ENCODE results near the gene VIT.
A peak's percentile ranks its signal among the peaks of the same experiment; 100 is the strongest.

The VIT gene, protein sequence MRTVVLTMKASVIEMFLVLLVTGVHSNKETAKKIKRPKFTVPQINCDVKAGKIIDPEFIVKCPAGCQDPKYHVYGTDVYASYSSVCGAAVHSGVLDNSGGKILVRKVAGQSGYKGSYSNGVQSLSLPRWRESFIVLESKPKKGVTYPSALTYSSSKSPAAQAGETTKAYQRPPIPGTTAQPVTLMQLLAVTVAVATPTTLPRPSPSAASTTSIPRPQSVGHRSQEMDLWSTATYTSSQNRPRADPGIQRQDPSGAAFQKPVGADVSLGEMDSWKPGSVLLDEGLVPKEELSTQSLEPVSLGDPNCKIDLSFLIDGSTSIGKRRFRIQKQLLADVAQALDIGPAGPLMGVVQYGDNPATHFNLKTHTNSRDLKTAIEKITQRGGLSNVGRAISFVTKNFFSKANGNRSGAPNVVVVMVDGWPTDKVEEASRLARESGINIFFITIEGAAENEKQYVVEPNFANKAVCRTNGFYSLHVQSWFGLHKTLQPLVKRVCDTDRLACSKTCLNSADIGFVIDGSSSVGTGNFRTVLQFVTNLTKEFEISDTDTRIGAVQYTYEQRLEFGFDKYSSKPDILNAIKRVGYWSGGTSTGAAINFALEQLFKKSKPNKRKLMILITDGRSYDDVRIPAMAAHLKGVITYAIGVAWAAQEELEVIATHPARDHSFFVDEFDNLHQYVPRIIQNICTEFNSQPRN

DNA sequence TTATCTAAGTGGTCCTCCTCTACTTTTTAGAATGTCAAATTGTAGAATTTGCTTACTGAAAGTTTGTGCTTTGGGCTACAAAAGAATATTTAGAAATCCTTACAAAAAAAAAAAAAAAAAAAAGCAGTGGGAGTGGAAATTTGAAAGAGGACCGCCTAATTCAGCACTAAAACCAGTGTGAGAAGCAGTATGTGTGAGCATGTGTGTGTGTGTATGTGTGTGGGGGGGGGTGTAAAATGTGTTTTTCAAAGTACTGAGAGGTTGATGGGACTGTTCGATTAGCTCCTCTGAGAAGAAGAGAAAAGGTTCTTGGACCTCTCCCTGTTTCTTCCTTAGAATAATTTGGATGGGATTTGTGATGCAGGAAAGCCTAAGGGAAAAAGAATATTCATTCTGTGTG, at the start of gene VIT:
VIT (plus strand) TSS at position 175 of the 400 bp plus-strand sequence. CDS start 19,664 bp downstream, outside the sequence.
- no peak for DNase-seq

DNA sequence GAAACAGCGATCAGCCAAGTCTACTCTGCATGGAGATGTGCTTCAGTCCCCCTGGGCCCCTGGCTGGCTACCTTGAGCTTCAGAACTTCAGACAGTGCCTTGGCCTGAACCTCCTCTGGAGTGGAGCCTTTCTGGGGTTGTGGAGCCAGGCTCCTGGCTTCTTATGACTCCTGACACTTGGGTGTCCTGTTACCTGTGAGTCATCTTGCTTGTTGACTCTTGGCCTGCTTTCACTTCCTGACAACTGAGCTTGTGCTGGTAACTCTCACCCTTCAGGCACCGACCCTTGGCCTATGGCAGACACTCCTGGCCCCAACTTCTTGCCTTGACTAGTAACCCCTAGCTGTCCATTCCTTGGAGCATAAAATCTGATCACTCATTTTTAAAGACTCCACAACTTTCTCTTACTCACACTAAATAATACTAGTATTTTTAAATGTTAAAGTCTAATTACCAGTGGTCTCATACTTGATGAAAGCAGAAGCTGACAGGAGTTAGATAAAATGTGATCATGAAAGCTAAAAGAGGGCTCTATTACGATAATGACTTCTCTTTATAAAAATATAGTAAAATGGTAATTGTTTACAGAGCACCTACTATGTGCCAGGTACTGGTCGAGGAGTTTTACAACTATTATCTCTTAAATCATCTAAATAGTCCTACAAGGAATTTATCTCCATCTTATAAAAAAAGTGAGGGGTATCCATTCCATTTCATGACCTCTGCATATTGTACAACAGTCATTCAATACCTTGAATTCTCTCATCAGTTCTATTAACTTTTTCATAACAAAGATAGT, 46.3 kb upstream of the VIT start:
- DNase-seq = no peak

DNA sequence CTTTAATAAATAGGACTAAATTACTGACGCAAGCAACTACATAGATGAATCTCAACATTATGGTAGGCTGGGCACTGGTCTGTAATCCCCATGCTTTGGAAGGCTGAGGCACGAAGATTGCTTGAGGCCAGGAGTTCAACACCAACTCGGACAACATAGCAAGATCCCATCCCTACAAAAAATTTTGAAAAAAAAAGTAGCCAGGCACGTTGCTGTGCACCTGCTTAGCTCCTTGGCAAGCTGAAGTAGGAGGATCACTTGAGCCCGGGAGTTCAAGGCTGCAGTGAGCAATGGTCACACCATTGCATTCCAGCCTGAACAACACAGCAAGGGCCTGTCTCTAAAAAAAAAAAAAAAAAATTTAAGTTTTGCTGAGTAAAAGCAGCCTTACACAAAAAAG, 43.4 kb upstream of the VIT start:
- no peak for DNase-seq

DNA sequence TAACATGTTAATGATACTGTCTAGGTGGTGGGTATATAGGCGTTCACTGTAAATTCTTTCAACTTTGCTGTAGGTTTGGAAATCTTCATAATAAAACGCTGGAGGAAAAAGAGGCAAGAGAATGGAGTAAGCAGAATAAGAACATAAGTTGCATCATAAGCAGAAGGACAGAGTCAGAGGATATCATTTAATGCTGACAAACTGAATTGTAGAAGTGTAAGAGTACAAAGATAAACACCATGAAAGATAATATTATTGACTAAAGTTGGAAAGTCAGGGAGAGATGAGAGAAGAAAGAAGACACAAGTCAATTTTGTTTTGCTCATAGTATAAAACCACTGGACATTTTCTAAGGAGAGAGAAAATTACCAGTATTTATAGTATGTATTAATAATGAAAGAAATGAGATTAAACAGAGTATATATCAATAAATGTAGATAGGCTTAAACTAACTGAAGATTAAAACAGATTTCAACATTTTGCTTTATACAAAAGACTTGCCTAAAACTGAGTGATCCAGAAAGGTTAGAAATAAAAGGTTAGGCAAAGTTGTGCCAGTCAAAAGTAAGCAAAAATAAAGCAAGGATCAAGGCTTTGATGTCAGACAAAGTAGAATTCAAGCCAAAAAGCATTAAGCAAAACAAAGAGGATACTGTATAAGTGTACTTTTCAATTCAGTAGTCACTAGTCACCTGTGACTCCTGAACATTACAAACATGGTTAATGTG, 42.4 kb upstream of the VIT start:
- DNase-seq = no peak

DNA sequence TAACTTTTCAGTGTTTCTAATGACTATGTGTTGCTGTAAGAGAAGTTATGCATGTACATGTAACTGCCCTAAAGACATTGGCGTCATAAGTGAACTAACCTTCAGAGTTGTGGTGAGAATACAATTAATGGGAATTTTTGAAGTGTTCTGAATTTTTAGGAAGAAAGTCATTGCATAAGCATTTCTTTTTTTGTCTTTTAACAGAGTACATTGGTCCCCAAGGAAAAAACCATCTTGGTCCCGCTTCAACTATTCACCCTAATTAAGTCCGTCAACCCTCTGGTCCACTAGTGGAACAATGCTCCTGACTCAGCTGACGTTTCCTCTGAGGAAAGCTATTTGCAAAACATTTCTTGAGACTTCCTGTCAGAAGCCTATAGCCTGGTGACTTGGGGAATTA, 41.1 kb upstream of the VIT start:
- DNase-seq = no peak

DNA sequence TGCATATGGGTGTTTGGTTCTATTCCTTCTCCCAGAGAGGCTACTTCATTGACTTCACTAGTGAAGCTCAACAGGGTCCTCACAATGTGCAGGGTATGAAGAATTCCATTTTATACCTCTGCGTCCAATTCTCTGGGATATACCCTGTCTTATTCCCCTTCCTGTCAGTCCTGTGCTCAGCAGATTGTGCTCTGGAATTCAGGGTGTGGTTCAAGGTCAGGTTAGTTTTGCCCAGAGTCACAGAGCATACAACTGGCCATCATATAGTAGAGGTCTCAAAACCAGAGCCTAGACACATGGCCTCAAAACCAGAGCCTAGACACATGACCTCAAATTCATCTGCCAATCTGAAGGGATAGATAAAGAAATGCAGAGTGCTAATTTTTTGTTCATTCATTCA, 38.8 kb upstream of the VIT start:
- no peak for DNase-seq

DNA sequence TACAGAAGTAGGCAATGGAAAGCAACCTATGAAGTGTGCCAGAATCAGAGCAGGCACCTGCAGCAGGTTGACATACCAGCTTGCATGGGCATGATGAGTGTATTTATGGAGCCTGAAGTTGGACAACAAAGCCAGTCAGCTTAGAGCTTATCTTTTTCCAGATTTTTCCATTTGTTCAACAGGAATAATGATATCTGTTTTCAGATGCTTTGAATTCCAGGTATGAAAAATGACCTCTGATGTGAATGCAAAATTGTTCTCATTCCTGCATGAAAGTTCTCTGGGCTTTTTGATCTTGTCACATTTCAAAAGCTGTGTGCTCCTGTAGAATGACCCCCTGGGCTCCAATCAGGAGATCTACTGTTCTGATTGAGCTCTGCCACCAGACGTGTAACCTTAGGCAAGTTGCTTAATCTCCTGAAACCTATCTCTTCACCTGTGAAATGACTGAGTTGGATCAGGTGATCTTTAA, 38.2 kb upstream of the VIT start:
- DNase-seq = no peak

DNA sequence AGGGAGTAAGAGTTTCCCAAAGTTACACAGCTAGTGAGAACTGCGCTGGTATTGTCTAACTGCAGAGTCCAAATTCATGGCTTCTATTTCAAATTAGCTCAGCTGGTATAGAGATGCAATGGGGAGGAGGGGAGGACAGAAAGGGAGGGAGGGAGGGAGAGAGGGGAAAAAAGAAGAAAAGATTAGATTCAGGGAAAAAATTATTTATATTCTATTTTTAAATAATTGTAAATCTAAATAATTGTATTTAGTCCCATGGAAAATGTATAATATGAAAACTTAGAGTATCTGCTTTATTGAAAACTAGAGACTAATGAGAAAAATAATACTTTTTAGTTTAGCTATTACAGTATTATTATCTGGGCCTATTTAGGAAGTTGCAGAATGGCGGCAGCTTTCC, 37.3 kb upstream of the VIT start:
- DNase-seq = no peak

DNA sequence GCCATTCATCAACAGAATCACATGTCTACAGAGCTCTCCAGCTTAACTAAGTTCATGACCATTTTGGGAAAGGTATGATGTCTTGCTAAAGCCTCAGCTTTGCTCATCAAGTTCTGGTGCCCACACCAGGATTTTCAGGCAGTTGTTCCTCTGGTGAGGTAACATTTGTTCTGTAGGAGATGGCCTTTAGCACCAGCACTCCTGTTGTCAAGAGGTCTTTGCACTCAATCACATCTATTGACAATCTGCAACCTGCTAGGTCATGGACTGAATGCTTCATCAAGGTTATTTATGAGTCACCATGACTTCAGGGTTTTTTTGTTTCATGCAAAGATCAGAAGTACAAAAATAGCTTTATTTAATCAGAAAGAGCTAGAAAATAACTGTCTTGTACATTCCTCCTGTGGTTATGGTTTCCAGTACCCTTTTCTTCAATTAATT, 36.6 kb upstream of the VIT start:
- DNase-seq = no peak

DNA sequence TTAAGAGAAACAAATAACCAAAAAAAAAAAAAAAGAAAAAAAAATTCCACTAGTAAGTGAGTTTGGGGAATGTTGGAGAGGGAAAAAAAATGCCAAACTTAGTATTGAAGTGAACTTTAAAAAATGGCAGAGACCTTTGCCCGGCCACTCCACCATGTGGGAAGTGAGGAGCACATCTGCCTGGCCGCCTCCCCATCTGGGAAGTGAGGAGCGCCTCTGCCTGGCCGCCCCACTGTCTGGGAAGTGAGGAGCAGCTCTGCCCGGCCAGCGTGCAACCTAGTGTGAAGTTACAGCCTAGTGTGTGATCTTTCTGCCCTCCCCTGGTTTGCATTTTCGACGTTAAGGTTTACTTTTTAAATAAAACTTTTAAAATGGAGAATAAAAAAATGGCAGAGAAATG, 33.9 kb upstream of the VIT start:
- no peak for DNase-seq

DNA sequence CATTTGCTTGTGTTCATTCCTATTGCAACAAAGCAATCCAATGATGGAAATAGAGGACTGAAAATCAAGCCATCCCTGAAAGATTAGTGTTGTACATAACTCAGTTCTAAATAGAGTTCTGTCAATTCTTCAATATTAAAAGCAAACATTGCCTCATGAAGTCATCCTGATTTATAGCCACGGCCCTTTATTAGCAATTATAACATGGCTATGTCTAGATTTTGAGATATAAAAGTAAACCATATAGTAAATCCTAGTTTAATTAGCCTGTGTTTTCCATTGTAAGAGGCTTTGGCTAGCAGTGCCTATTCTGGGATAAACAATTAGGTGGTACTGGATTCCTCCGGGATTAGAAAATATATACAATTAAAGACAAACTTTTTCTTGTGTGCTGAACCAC, 33.2 kb upstream of the VIT start:
- DNase-seq = no peak

DNA sequence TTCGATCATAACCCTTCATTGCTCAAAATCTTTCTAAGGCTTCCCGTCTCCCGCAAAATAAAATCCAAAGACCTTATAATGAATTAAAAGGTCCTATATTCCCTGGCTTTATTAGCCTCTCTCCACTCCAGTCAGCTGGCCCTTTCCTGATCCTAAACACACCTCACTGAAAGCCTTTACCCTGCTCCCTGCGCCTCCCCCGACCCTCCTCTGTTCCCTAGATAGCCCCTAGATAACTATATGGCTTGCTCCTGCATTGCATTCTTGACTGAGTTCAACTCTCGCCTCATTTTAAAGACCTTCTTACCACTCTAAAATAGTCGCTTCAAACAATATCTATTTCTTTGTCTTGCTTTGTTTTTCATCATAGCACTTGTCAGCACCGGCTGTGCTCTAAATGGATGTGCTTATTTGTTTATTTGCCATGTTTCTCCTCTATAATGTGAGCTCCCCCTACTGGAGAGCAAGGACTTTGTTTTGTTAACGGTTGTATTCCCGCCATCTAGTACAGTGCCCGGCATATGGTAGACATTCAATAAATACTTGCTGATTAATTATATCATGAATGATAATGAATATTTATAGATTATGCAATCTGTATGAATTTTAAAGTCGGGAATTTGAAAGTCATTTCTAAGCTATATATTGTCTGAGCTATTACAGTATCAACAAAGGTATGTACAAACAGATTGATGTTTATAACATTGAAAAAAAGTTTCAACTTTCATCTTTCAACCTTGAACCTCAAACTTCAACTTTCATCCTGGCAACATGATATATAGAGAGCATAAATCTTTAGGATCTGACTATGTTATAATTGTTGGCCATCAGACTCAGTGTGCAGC, 32.4 kb upstream of the VIT start:
- DNase-seq = peak in 1 of 2 donors; percentile 5

DNA sequence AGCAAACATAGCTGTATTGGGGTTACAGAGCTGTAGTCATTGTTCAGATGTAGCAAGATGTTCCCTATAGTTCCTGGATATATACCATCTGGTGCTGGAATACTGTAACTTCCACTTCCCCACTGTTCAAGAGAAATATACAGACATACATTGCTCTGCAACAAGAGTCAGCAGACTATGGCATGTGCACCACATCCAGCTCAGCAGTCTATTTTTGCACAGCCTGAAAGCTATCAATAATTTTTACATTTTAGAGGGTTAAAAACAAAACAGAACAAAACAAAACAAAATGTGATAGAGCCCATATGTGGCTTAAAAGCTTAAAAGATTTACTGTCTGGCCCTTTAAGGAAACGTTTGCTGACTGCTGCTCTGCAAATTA, 31.8 kb upstream of the VIT start:
- DNase-seq = no peak

DNA sequence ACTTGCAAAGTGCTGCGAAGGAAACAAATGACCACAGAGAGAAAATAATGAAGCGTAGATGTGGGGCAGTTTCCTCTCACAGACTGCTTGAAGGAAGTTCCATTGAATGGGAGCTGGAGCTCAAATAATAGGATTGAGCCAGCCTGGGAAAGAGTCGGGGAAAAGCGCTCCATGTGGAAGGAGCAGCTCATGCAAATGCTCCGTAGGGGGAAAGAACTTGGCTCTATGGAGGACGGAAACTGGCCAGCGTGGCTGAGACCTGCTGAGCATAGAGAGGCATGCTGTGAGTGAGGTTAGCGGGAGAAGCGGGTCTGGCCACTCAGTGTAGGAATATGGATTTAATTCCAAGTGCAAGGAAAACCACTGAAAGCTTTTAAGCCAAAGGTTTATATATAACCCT, 28.6 kb upstream of the VIT start:
- DNase-seq = no peak

DNA sequence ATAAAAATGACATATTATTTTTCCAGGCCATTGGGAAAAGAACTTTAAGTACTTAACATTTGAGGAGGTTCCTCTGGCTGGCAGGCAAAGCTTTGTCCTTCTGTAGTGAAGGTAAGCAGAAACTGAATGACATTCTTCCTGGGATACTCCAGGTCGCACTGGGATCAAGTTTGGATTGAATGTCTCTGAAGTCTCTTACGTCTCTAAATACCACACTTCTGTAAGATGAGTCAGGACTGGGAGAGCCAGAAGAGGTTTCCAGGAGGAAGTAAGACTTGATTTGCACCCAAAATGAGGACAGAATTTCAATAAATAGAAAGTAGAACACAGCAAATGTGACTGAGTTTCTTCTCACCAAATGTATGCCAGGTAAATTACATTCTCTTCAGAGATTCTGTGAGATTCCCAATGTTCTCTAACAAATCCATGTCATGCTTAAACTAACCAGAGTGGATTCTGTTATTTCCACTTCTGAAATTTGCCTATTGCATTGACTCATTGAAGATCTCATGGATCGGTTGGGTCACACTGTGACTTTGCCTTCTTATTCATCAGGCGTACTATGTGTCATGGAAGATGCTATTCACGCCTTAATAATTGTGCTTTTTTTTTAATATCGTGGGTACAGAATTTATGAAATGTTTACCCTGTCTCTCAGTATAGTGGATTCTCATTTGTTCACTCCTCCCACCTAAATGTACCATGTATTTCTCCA, 25.5 kb upstream of the VIT start:
- DNase-seq = no peak

DNA sequence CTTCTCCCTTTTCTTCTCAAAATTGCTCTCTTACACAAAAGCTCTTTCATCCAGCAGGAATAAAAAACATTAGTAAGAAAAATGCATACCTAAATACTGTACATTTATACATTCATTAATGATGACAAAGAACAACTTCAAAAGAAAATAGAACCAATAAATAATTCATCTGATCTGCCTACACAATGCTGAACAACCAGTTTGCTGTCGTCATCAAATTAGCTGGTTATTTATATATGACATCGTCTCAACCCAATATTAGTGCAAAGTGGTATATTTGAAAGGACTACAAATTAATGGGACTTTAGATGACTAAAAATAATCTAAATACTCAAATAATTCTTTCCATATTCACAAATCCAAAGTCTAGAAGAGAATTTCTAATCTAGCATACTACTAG, 24.8 kb upstream of the VIT start:
- DNase-seq = no peak

DNA sequence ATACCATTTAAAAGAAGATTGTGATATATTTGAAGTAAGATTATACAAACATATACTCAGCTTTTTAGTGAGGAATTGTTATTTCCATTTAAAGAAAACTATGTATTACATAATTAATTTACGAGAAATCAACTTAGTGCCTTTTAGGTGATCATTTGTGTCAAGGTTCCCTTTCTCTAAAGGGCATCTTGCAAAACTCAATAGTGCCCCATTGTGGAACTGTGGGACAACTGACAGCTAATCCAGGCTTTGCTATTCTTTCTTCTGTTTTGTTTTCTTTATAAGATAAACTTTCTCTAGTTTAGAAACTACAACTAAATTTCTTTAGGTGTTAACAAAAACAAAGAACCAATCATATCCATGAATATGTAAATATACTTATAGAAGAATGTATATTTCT, 24.3 kb upstream of the VIT start:
- DNase-seq = no peak

DNA sequence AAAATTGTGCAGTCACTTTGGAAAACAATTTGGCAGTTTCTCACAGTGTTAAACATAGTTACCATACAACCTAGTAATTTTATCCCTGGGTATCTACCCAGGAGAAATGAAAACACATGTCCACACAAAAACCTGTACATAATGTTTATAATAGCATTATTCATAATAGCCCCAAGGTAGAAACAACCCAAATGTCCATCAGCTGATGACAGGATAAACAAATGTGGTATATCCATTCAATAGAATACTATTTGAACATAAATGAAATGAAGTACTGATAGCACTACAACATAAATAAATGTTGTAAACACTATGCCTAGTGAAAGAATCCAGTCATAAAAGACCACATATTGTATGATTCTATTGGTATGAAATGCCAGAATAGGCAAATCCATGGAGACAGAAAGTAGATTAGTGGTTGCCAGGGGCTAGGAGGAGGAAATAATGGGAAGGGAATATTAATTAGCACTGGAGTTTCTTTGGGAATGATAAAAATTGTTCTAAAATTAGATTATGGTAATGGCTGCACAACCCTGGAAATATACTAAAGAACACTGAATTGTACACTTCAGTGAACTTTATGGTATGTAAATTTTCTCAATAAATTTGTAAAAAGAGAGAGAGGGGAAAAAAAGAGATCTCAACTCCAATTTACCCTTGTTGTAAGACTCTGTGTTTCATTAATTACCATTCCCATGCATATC, 20.8 kb upstream of the VIT start:
- DNase-seq = no peak

DNA sequence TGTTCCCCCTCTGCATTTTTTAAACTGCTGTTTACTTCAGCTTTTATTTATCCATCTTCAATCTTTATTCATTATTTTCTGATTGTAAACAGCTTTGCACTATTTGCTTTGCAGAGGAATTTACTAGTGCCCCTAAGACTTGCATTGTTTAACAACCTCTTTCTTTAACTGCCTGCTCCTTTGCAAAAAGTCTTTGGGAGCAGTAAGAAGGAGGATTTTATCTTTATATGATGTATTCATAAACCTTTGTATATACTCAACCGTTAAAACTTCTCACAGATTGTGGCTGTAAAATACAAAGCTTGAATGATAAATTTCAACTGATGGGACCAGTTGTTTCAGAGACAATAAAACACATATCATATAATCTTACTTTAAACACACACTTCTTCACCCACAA, 20.1 kb upstream of the VIT start:
- DNase-seq = no peak

DNA sequence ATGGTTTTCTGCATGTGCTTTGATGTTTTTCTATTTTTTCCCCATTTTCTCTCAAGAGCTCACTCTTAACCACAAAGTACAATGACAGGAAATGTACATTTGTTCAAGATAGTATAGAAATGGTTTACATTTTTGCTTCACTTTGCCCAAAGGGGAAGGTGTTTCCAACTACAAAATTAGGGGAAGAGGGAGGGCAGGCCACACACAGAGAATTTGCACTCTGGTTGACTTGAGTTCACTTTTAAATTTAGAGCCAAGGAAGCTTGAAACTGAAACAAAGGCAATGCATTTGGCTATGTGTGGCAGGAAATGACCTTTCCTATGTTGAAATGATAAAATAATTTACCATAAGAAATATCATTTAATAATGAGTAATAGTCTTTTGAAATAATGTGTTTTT, 19.1 kb upstream of the VIT start:
- no peak for DNase-seq
